GM18867 (cell line): ENCODE data around the gene RFX5.
"Not testable (repeated sequence)": the region's sequence is repeated elsewhere in the genome, so short reads cannot be mapped to it uniquely, and the experiment has no call there.

Experiments
- ATAC-seq: cut with Tn5 transposase; IDR thresholded peaks from one replicate; pipeline ENCODE4 v1.9.1; 2021; ENCODE audit warnings: mild to moderate bottlenecking, moderate library complexity; ENCODE audit not compliant: unreplicated experiment

Gene RFX5

DNA sequence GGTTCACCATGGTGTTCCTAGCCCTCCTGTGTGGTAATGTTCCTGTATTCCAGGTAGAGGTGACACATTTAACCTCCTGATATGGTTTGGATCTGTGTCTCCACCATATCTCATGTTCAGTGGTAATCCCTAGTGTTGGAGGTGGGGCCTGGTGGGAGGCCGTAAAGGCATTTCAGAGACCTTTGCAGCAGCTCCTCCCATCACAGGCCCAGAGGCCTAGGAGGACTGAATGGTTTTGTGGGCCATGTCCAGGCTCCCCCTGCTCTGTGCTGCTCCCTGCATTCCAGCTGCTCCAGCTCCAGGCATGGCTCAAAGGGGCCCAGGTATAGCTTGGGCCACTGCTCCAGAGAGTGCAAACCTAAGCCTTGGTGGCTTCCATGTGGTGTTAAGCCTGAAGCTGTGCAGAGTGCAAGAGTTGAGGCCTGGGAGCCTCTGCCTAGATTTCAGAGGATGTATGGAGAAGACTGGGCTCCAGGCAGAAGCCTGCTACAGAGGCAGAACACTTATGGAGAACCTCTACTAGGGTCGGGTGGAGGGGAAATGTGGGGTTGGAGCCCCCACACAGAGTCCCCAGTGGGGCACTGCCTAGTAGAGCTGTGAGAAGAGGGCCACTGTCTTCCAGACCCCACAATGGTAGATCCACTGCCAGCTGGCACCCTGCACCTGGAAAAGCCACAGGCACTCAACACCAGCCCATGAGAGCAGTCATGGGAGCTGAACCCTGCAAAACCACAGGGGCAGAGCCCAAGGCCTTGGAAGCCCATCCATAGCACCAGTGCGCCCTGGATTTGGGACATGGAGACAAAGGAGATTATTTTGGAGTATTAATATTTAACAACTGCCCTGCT lies 15.5 kb upstream of the RFX5 start:
- no peak for ATAC-seq

DNA sequence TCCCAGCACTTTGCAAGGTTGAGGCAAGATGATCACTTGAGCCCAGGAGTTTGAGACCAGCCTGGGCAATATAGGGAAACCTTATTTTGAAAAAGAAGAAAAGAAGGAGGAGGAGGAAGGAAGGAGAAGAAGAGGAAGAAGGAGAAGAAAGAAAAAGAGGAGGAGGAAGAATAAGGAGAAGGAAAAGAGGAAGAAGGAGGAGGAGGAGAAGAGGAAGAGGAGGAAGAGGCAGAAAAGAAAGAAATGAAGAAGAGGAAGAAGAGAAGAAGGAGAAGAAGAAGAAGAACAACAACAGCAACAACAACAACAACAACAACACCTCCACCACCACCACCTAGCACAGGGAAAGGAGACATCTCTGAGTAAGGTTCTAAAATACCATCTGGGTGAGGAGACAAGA lies 14.8 kb upstream of the RFX5 start:
- ATAC-seq = no peak

DNA sequence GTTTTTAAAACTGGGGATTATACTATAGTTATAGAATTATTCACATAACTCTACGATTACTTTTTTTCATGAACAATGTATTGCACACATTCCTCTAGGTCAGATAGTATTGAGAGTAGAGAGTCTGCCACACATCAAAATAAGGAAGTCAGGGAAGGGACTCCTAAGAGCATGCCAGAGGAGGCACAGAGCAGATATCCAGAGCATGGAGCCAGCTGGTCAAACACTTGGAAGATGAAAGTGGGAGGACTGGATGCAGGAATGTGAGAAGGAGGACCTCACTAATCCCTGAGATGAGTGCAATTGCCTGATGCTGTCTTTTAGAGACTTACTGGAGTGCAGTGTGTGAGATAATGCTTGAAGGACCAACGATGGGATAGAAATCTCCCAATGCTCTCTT lies 9.6 kb upstream of the RFX5 start:
- no peak for ATAC-seq

GRCh38 chr1:151352021-151352718 lies 5.1 kb upstream of the RFX5 start:
- no peak for ATAC-seq

- ATAC-seq = not testable (repeated sequence)
These were observed 3.3 kb upstream of the RFX5 start for GRCh38 chr1:151350323-151350722.

DNA sequence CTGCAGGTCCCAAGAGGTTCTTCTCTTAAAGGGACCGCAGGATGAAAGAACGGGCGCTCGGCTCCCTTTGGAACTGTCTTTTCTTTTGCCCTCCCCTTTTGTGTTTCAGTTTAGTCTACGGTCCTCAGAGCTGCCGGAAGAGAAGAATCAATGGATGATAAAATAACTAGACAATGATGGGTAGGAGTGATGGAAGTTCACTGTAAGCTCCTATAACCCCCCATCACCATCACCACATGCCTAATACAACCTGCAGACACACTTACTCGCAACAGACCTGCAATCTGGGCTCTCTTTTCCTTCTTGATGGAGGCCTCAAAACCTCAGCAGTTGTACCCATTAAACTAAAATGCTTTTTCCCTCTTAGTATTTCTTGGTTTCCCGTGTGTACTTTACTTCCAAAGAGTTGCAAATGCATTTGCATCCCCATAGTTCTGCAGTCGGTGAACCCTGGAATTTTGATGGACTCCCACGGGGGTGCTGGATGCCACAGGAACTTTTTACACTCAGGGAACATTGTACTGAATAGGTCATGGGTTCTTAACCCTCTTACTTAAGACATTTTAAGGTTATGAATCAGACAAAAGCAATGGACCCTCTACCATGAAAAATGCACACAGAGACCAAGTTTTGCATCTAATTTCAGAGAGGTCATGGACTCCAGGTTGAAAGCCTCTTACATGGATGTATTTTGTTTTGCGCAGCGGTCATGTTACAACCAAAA lies 633 bp upstream of the RFX5 start:
- ATAC-seq = no peak

DNA sequence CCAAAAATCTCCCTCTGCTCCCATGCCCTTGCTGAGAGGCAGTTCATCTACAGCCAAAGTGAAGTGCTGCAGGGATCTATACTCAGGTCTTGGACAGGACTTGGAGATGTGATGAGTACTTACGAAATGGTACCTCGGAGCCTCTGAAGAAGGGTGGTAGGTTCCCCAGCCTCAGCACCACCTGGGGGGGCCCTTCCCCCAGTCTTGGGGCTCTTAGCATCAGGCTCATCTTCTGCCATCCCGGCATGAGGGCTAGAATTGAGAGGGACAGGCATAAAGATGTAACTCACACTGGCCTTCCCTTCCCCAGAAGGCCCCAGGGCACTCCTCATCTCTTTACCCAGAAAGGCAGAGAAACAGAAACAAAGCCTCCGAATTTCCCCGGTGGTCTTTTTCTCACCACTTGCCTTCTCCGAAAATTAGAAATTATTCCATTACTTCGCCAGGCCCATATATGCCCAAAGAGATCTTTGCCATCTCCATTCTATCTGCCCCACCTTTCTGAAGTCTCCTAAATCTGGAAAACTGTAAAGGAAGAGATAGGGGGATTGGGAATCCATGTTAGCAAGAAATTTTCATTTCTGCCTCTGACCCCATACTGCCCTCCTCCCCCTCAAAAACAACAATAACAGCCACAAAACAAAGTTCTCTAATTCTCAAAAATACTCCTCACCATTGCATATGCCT lies 827 bp downstream of the RFX5 start:
- no peak for ATAC-seq

DNA sequence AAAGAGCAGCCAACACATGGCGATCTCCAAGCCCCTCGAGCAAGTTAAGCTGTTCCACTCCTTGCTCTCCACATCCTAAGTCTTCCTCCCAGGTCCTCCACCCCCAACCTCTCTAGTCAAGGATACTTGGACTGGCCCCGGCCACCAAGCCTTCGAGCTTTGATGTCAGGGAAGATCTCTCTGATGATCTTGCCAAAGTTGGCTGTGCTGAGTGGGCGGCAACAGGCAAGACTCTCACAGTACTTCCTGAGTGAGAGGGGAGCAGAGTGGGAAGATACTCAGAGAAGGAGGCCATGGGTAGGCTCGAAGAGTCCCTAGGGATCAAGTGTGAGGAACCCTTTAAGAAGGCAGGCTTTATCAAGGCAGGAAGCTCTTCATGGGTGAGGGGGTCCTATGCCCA lies 2.8 kb downstream of the RFX5 start:
- no peak for ATAC-seq

- no peak for ATAC-seq
These were observed 3.5 kb downstream of the RFX5 start for GRCh38 chr1:151343587-151343986.

DNA sequence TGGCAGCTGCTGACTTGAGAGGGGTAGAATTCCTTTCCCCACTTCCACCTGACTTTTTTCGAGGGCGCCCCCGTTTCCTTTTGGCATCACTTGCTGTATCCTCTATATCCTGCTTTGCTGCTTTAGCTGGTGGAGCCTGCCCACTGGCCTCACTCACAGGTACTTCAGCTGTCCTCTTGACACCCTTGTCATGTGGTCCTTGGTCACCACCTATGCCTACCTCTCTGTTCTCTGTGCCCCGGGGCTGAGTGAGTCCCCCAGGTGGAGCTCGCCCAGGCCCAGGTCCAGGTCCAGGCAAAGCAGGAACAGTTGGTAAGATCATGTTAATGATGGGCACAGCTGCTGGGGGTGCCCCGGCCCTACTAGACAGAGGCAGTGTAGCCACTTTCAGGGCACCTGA lies 4.5 kb downstream of the RFX5 start:
- ATAC-seq = no peak

DNA sequence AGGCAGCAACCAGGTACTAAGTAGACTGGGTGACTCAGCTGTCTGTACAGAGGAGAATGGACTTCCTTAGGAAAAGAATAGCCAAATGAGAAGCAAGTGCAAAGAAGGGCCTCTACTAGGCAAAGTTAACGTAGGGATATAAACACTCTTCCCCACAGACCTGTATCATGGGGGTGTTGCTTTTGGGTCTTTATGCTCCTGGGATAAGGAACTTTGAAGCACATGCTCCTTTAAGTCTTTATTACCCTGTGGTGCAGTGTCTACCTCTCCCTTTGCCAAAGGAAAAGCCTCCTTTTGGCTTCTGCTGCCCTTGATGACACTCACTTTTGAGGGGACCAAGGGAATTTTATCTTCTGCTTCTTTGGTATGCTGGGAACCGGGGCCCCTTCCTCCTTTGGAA lies 5.0 kb downstream of the RFX5 start:
- no peak for ATAC-seq

DNA sequence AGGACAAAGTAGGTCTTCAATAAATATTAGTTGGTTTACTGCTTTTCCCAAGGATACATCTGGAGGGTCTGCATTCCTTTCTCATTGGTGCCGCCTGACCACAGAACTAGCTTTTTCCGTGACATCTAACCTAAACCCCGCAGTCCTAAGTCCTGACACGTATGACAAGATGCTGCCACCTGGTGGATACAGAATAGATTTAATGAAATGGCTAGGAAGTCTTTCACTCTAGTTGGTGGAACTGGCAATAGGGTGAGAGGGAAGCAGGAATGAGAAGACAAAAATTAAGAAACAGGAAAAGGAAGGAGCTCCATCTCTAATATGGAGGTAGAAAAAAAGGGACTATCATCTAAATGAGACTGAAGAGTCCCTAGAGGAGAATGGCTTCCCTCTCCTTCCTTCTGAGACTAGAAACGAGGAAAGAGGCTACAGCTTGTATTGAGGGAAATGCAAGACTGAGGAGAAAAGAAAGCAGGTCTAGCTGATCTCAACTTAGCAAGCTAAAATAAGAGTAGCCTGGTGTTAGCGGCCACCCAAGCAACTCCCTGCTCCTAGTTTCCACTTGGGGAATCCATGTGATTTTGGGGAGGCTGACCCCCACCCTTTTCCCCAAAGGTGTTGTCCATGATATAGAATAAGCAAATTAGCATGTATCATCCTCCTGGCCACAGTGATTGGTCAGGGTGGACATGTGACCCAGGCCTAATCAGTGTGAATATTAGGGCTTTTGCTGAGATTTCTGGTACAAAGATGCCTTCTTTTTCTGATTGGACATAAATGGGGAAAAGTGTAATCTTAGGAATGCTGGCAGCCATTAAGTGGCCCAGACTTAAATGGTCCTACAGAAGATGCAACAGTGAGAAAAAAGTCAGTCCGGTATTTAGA lies 5.9 kb downstream of the RFX5 start:
- ATAC-seq = no peak

GRCh38 chr1:151336556-151336955 lies 10.5 kb downstream of the RFX5 start:
- no peak for ATAC-seq

GRCh38 chr1:151334822-151335221 lies 12.2 kb downstream of the RFX5 start:
- ATAC-seq = no peak

DNA sequence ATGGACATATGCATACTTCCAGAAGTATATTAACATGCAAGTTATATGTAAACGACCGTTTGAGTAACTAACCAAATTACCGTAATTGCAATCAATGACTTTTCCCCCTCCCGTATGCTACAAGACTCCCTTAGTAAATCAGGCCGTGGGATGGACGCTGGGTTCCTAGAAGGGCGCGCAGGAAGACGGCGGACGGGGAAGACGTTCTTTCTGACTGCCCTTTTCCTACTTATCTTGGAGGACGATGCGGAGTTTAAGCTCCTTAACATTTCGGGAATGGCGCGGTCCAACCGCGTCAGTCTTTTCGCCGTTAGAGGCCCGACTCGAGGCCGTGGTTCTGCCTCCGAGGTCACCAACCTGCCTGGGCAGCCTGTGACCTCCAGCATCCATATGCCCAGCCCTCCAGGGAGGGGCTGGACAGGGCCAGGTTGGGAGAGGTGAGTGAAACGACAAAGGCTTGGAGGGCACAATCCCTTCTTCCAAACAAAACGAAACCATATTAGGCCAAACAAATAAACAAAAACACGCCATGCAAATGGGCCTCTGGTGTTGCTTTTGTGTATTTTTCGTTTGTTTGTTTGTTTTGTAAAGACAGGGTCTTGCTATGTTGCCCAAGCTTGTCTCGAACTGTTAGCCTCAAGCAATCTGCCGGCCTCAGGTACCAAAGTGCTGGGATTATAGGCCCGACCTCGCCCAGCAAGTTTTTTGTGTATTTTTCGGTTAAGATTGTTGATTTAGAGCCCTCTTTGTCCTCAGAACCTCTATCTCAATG lies 19.0 kb downstream of the RFX5 start:
- peak; percentile 28 for ATAC-seq

- peak; percentile 80 for ATAC-seq
These were observed 19.7 kb downstream of the RFX5 start, which contains the start of gene PI4KB for GRCh38 chr1:151327223-151327902. TSS of gene PI4KB (minus strand) at chr1:151327416. CDS start at chr1:151316481, 10,935 bp downstream.

DNA sequence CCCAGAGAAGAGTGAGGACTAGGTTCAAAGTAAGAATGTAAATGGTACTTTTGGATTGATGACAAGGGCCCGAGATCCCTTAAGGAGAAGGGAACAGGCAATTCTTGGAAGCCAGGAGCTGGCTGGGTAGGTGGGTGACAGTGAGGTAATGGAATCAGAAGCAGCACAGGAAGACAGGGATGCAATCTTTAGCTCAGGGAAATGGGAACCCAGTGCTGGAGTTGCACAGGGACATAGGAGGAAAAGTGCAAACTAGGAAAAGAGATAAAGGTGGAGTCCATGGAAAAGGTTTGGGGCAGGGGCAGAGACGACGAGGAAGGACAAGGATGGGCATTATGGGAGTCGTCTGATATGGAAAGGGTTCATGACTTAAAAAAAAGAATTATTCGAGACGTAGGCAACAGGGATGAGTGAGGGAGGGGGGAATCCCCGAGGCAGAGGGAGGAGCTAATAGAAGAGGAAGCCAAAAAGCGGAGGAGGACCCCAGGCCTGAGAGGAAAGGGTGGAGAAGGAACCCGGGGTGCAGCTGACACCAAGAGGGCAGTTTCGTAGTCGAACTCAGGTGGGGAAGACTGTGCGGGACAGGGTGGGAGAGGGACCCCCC lies 20.3 kb downstream of the RFX5 start:
- peak; percentile 43 for ATAC-seq
